ENCODE measurements around the gene TRPM3.
"Not testable (repeated sequence)": the region's sequence is repeated elsewhere in the genome, so short reads cannot be mapped to it uniquely, and the experiment has no call there.

TRPM3 gene

GRCh38 chr9:70668751-70669150 lies 452.7 kb downstream of the TRPM3 start:
- TF ChIP-seq CTCF (conservative IDR thresholded peaks at IDR 0.05; ENCODE audit: low read depth, low read length): no peak
- H3K4me3 ChIP-seq (ENCODE audit: low read depth, low read length): no peak overlapping the region
- no peak for DNase-seq (ENCODE audit: low read depth)

GRCh38 chr9:70658765-70659164 lies 462.7 kb downstream of the TRPM3 start:
- H3K4me3 ChIP-seq (ENCODE audit: low read depth, low read length): no peak overlapping the region
- no peak for DNase-seq (ENCODE audit: low read depth)
- TF ChIP-seq CTCF (conservative IDR thresholded peaks at IDR 0.05; ENCODE audit: low read depth, low read length): no peak

- DNase-seq (ENCODE audit: low read depth): no peak
- H3K4me3 ChIP-seq (ENCODE audit: low read depth, low read length): no peak overlapping the region
- TF ChIP-seq CTCF (conservative IDR thresholded peaks at IDR 0.05; ENCODE audit: low read depth, low read length): no peak
These were observed 465.1 kb downstream of the TRPM3 start for GRCh38 chr9:70656281-70656680.

- TF ChIP-seq CTCF (conservative IDR thresholded peaks at IDR 0.05; ENCODE audit: low read depth, low read length): no peak
- H3K4me3 ChIP-seq (ENCODE audit: low read depth, low read length): no peak overlapping the region
These were observed 467.3 kb downstream of the TRPM3 start for GRCh38 chr9:70654144-70654543.

GRCh38 chr9:70644627-70645026 lies 476.8 kb downstream of the TRPM3 start:
- not testable (repeated sequence) for DNase-seq (ENCODE audit: low read depth); H3K4me3 ChIP-seq (ENCODE audit: low read depth, low read length)

More at GRCh38 chr9:70654144-70654543, 467.3 kb downstream of the TRPM3 start:
- no peak for DNase-seq (ENCODE audit: low read depth)

- DNase-seq (ENCODE audit: low read depth): no peak
- H3K4me3 ChIP-seq (ENCODE audit: low read depth, low read length): no peak overlapping the region
These were observed 479.1 kb downstream of the TRPM3 start for GRCh38 chr9:70642341-70642740.

GRCh38 chr9:70641631-70642030 lies 479.8 kb downstream of the TRPM3 start:
- no peak overlapping the region for H3K4me3 ChIP-seq (ENCODE audit: low read depth, low read length)
- DNase-seq (ENCODE audit: low read depth): peak; percentile 20
- no peak for TF ChIP-seq CTCF (conservative IDR thresholded peaks at IDR 0.05; ENCODE audit: low read depth, low read length)

More at GRCh38 chr9:70642341-70642740, 479.1 kb downstream of the TRPM3 start:
- no peak for TF ChIP-seq CTCF (conservative IDR thresholded peaks at IDR 0.05; ENCODE audit: low read depth, low read length)

- TF ChIP-seq CTCF (conservative IDR thresholded peaks at IDR 0.05; ENCODE audit: low read depth, low read length): no peak
- H3K4me3 ChIP-seq (ENCODE audit: low read depth, low read length): no peak overlapping the region
- no peak for DNase-seq (ENCODE audit: low read depth)
These were observed 480.4 kb downstream of the TRPM3 start for GRCh38 chr9:70641031-70641430.
